H1 (cell line): ENCODE data around the gene ADAMTS9. TPM values are rescaled to one million over a fixed set of nuclear protein-coding genes. Genes with fewer than 3 reads are reported as not detected.

Source experiments
- CTCF ChIA-PET: fragments of 300-600 bp; sonication (Branson Sonifier 250); formaldehyde crosslinking; loops from one replicate; lab custom pipeline; 2021; ENCODE audit not compliant: partially characterized antibody; lab: Charles Lee
- POLR2A ChIA-PET: fragments of 300-600 bp; sonication (Branson Sonifier 250); formaldehyde crosslinking; loops from one replicate; lab custom pipeline; 2021; ENCODE audit warnings: inconsistent platforms; ENCODE audit not compliant: partially characterized antibody; lab: Charles Lee
- DNase-seq, 2 experiments: peaks; one replicate each; pipeline versions ENCODE4 v3.0.0 to v3.0.0-alpha.2; 2010 to 2022; ENCODE audit warnings: low spot score in 2 of 2, low read depth in 1 of 2, mixed read lengths in 1 of 2
- FAIRE-seq: peaks from 2 replicates; lab custom pipeline; 2011; peaks lifted over from hg19 to GRCh38; lab: Jason Lieb, UNC
- H2AFZ ChIP-seq: 2 replicates; pipeline ENCODE4 v1.8.1; 2012; ENCODE audit warnings: low read length, inconsistent platforms
- H2AK5ac ChIP-seq: 2 replicates; pipeline ENCODE4 v1.6.1; 2013; ENCODE audit warnings: low read depth, low read length
- H2BK120ac ChIP-seq: replicated peaks from 2 replicates; pipeline ENCODE3; 2013; ENCODE audit warnings: low read depth, low read length, inconsistent platforms
- H2BK12ac ChIP-seq: 2 replicates; pipeline ENCODE4 v1.6.1; 2013; ENCODE audit warnings: low read depth, low read length
- H2BK15ac ChIP-seq: 2 replicates; pipeline ENCODE4 v1.6.1; 2013; ENCODE audit warnings: low read length
- H2BK20ac ChIP-seq: 2 replicates; pipeline ENCODE4 v1.6.1; 2013; ENCODE audit warnings: low read length
- H2BK5ac ChIP-seq: 2 replicates; pipeline ENCODE4 v1.6.1; 2013; ENCODE audit warnings: low read depth, low read length
- H3K14ac ChIP-seq: 2 replicates; pipeline ENCODE4 v1.6.1; 2013; ENCODE audit warnings: inconsistent platforms; ENCODE audit not compliant: insufficient read length
- H3K18ac ChIP-seq: 2 replicates; pipeline ENCODE4 v1.6.1; 2013; ENCODE audit warnings: low read length; ENCODE audit errors: extremely low read depth
- H3K23ac ChIP-seq: 2 replicates; pipeline ENCODE4 v1.6.1; 2013; ENCODE audit warnings: inconsistent platforms; ENCODE audit not compliant: insufficient read length
- H3K23me2 ChIP-seq: 2 replicates; pipeline ENCODE4 v1.6.1; 2013; ENCODE audit warnings: low read depth, low read length
- H3K27ac ChIP-seq: 2 replicates; pipeline ENCODE4 v1.6.1; 2011; ENCODE audit warnings: low read depth, low read length, inconsistent platforms
- H3K27me3 ChIP-seq, 4 experiments: replicated peaks in 1 of 4; 1 replicate in 1 of 4; 2 replicates in 3 of 4; pipeline versions ENCODE4 v1.6.1 to v1.8.1; 2011 to 2013; ENCODE audit warnings: low read length in 3 of 4, mild to moderate bottlenecking in 3 of 4, inconsistent platforms in 2 of 4, mixed read lengths in 2 of 4, moderate library complexity in 1 of 4; ENCODE audit not compliant: control insufficient read depth in 3 of 4, insufficient read depth in 3 of 4; ENCODE audit errors: extremely low read depth in 1 of 4
- H3K36me3 ChIP-seq, 4 experiments: 2 replicates each; pipeline versions ENCODE4 v1.6.1 to v1.8.1; 2011 to 2013; ENCODE audit warnings: mild to moderate bottlenecking in 4 of 4, low read length in 3 of 4, moderate library complexity in 2 of 4, control low read depth in 1 of 4, inconsistent platforms in 1 of 4; ENCODE audit not compliant: insufficient read depth in 4 of 4, control insufficient read depth in 2 of 4
- H3K4ac ChIP-seq: replicated peaks from 2 replicates; pipeline ENCODE3; 2013; ENCODE audit warnings: low read length, low read depth, mixed read lengths, inconsistent platforms; ENCODE audit not compliant: insufficient read length
- H3K4me1 ChIP-seq, 4 experiments: replicated peaks in 1 of 4; 1 replicate in 1 of 4; 2 replicates in 3 of 4; pipeline versions ENCODE4 v1.6.1 to v1.8.1; 2011 to 2013; ENCODE audit warnings: low read length in 3 of 4, inconsistent platforms in 2 of 4, mixed read lengths in 1 of 4; ENCODE audit not compliant: insufficient read depth in 4 of 4, control insufficient read depth in 3 of 4
- H3K4me2 ChIP-seq, 2 experiments: 2 replicates each; pipeline versions ENCODE4 v1.6.1 to v1.8.1; 2011 to 2013; ENCODE audit warnings: low read depth in 2 of 2, low read length in 2 of 2, control low read depth in 1 of 2, inconsistent platforms in 1 of 2, mild to moderate bottlenecking in 1 of 2; ENCODE audit not compliant: insufficient read depth in 1 of 2
- H3K4me3 ChIP-seq, 4 experiments: fragments of 200-600, 300-600 bp in 1 of 4; sonication (generic), shearing (Covaris generic), sonication (Bioruptor Twin) in 1 of 4; 2 replicates each; pipeline versions ENCODE4 v1.5.1 to v1.8.1; 2011 to 2016; ENCODE audit warnings: low read length in 4 of 4, low read depth in 3 of 4, control low read depth in 2 of 4, inconsistent platforms in 2 of 4, mild to moderate bottlenecking in 2 of 4, mixed read lengths in 1 of 4, moderate library complexity in 1 of 4; ENCODE audit not compliant: insufficient read depth in 2 of 4; ENCODE audit errors: extremely low read depth in 1 of 4
- H3K56ac ChIP-seq: replicated peaks from 2 replicates; pipeline ENCODE3; 2013; ENCODE audit warnings: low read depth, mild to moderate bottlenecking, mixed read lengths, low read length, inconsistent platforms; ENCODE audit not compliant: insufficient read length
- H3K79me1 ChIP-seq: 2 replicates; pipeline ENCODE4 v1.6.1; 2013; ENCODE audit warnings: low read depth, low read length, control low read depth
- H3K79me2 ChIP-seq, 2 experiments: 2 replicates each; pipeline versions ENCODE4 v1.6.1 to v1.8.1; 2012 to 2013; ENCODE audit warnings: low read length in 2 of 2, mild to moderate bottlenecking in 2 of 2, inconsistent platforms in 1 of 2; ENCODE audit not compliant: insufficient read depth in 2 of 2, control insufficient read depth in 1 of 2
- H3K9ac ChIP-seq, 4 experiments: replicated peaks in 1 of 4; 1 replicate in 1 of 4; 2 replicates in 3 of 4; pipeline versions ENCODE4 v1.6.1 to v1.8.1; 2011 to 2013; ENCODE audit warnings: low read depth in 3 of 4, low read length in 3 of 4, control low read depth in 2 of 4, mild to moderate bottlenecking in 2 of 4, moderate library complexity in 2 of 4, inconsistent platforms in 1 of 4; ENCODE audit errors: extremely low read depth in 1 of 4
- H3K9me3 ChIP-seq, 2 experiments: 2 replicates each; pipeline versions ENCODE4 v1.6.1 to v1.8.1; 2012 to 2013; ENCODE audit warnings: mild to moderate bottlenecking in 2 of 2, moderate library complexity in 2 of 2, control low read depth in 1 of 2, inconsistent platforms in 1 of 2, low read depth in 1 of 2, low read length in 1 of 2, mixed read lengths in 1 of 2; ENCODE audit not compliant: insufficient read depth in 2 of 2
- H4K20me1 ChIP-seq, 2 experiments: replicated peaks in 1 of 2; 2 replicates each; pipeline versions ENCODE3 to v1.8.1; 2011 to 2013; ENCODE audit warnings: inconsistent platforms in 2 of 2, low read length in 2 of 2, mild to moderate bottlenecking in 1 of 2; ENCODE audit not compliant: insufficient read depth in 2 of 2, control insufficient read depth in 1 of 2
- H4K5ac ChIP-seq: 2 replicates; pipeline ENCODE4 v1.6.1; 2013; ENCODE audit warnings: low read length, low read depth, mixed read lengths, inconsistent platforms; ENCODE audit not compliant: insufficient read length
- H4K8ac ChIP-seq: 2 replicates; pipeline ENCODE4 v1.8.0; 2013; ENCODE audit warnings: mild to moderate bottlenecking, moderate library complexity, low read length, inconsistent platforms; ENCODE audit not compliant: insufficient read depth; ENCODE audit errors: extremely low read depth
- H4K91ac ChIP-seq: replicated peaks from 2 replicates; pipeline ENCODE3; 2013; ENCODE audit warnings: low read length, mixed read lengths, inconsistent platforms; ENCODE audit not compliant: insufficient read length
- BRCA1 ChIP-seq: IDR thresholded peaks from 2 replicates; pipeline ENCODE4 v1.6.1; 2012; ENCODE audit warnings: low read depth, low read length, improper control_type of control experiment
- CEBPB ChIP-seq: IDR thresholded peaks from 2 replicates; pipeline ENCODE4 v1.6.1; 2012; ENCODE audit warnings: low read depth, low read length
- CHD2 ChIP-seq: IDR thresholded peaks from 2 replicates; pipeline ENCODE4 v1.6.1; 2012; ENCODE audit warnings: low read length, improper control_type of control experiment
- EZH2 ChIP-seq: fragments of 200-600 bp; sonication (generic); IDR thresholded peaks from 2 replicates; pipeline ENCODE4 v1.7.1; 2012; ENCODE audit warnings: low read depth, mild to moderate bottlenecking, moderate library complexity, low read length, inconsistent platforms; ENCODE audit not compliant: severe bottlenecking
- HDAC6 ChIP-seq: IDR thresholded peaks from one replicate; pipeline ENCODE4 v1.7.1; 2012; ENCODE audit warnings: low read depth, mild to moderate bottlenecking, inconsistent platforms, low read length, moderate library complexity
- PHF8 ChIP-seq: fragments of 200-600 bp; sonication (generic); conservative IDR thresholded peaks from 2 replicates; pipeline ENCODE4 v1.7.1; 2012; ENCODE audit warnings: low read depth, mild to moderate bottlenecking, inconsistent platforms, low read length, moderate library complexity
- RFX5 ChIP-seq: IDR thresholded peaks from 2 replicates; pipeline ENCODE4 v1.6.1; 2011; ENCODE audit warnings: low read depth, low read length, improper control_type of control experiment, borderline replicate concordance
- RXRA ChIP-seq: IDR thresholded peaks from 2 replicates; pipeline ENCODE4 v1.6.1; 2011; ENCODE audit warnings: low read depth, mild to moderate bottlenecking, low read length, moderate library complexity; ENCODE audit not compliant: insufficient read depth
- TAF1 ChIP-seq: IDR thresholded peaks from 2 replicates; pipeline ENCODE4 v1.6.1; 2011; ENCODE audit warnings: mild to moderate bottlenecking, low read depth, low read length
- USF2 ChIP-seq: IDR thresholded peaks from 2 replicates; pipeline ENCODE4 v1.6.1; 2011; ENCODE audit warnings: low read length, improper control_type of control experiment
- WGBS, 2 experiments: shearing (Covaris generic) in 1 of 2; methylation state at CpG; one replicate each; pipeline versions ENCODE4 v1.1.6 to v1.1.7; 2013 to 2015; ENCODE audit warnings: low lambda C conversion rate in 2 of 2, mixed read lengths in 2 of 2, inconsistent platforms in 1 of 2, low coverage in 1 of 2, missing lambda C conversion rate in 1 of 2; ENCODE audit not compliant: insufficient replicate concordance in 2 of 2, insufficient coverage in 1 of 2, insufficient read length in 1 of 2; ENCODE audit errors: extremely low coverage in 1 of 2, missing lambda C conversion rate in 1 of 2; 5-methylcytosine and 5-hydroxymethylcytosine counted together
- polyA plus RNA-seq, 7 experiments: library from polyadenylated mRNA; depleted of rRNA in 3 of 7; stranded (reverse) in 5 of 7; unstranded in 2 of 7; fragments of >200 nt in 5 of 7; fragments of 200-250 nt in 2 of 7; gene quantifications; 1 replicate in 5 of 7; 2 replicates in 1 of 7; 4 replicates in 1 of 7; pipeline versions ENCODE4 v1.2.1 to v1.2.3, GENCODE V29; 2011 to 2013; ENCODE audit warnings: missing spikeins in 2 of 7, mixed read lengths in 2 of 7
- total RNA-seq: library from RNA; stranded (reverse); fragmentation: NEBNext Ultra II Directional; extraction: Animal tissue kit (Norgen Biotek cat#: 25700); gene quantifications from 2 replicates; pipeline ENCODE4 v1.2.1, GENCODE V29; 2021

Gene ADAMTS9
- total and polyA plus RNA-seq, 2 of the 8 experiments (the other 6 are each of a cell fraction or from before 2014, with no cell fraction given), result 0.20 to 0.41 TPM

GRCh38 chr3:64612916-64613526, 74.8 kb downstream of the ADAMTS9 start:
- Histone ChIP-seq H3K18ac (no peak overlapping the region), H2BK12ac (no peak overlapping the region), H2AK5ac (no peak overlapping the region), H3K9me3 (no peaks in the 10 kb centered on the region), H4K91ac (no peak overlapping the region), H3K23ac (no peak overlapping the region), H2AFZ (no peak overlapping the region), H2BK15ac (no peak overlapping the region), H3K27ac (no peak overlapping the region), H3K79me2 (no peaks in the 10 kb centered on the region), H2BK5ac (no peak overlapping the region), H3K36me3 (no peaks in the 10 kb centered on the region; a peak in 1 of 8 replicates), H3K4ac (no peak overlapping the region), H2BK20ac (no peak overlapping the region), H3K79me1 (no peaks in the 10 kb centered on the region), H3K4me2 (no peak overlapping the region), H2BK120ac (no peak overlapping the region), H3K4me1 (no peaks in the 10 kb centered on the region), H4K5ac (no peak overlapping the region), H3K56ac (no peak overlapping the region), H3K23me2 (no peaks in the 10 kb centered on the region), H3K14ac (no peak overlapping the region)
- 89% methylated on average over 11 of the region's 11 CpGs; no CpG with 5 or more reads in 1 of the 2 experiments for WGBS, 2 experiments
- ChIA-PET CTCF (interaction anchor here (0.6 kb wide), 1 partner anchor 76 kb away, joined by 3 read pairs; no protein-coding TSS in a partner anchor), POLR2A (no interaction called here)
- no peak for FAIRE-seq
- TF ChIP-seq USF2 (no peak), TAF1 (no peak), PHF8 (no peak), RFX5 (no peak), RXRA (no peak), CHD2 (no peak), EZH2 (no peak), HDAC6 (no peak), CEBPB (no peak), BRCA1 (no peak)
- TF ChIP-seq, all 59 proteins: peak for 0
- peaks cover 0 to 1% (median 0%) of the 10 kb centered on the region in 4 experiments; a peak in 1 of 7 replicates for H3K27me3 ChIP-seq
- no peaks in the 10 kb centered on the region for H4K20me1 ChIP-seq
- H3K9ac ChIP-seq, result no peak overlapping the region
- no peak overlapping the region for H3K4me3 ChIP-seq
- no peak overlapping the region for H4K8ac ChIP-seq
- no peak for DNase-seq
